PC-9 (cell line): ENCODE results near the gene SEC31A.

ENCODE experiments used
- CTCF ChIP-seq: fragments of 200-600 bp; sonication (generic); conservative IDR thresholded peaks from 2 replicates; pipeline ENCODE4 v1.6.1; 2017; ENCODE audit warnings: mixed run types, antibody characterized with exemption, mild to moderate bottlenecking, moderate library complexity
- EZH2 ChIP-seq: fragments of 200-600 bp; sonication (generic); IDR thresholded peaks from 2 replicates; pipeline ENCODE4 v1.8.0; 2017; ENCODE audit warnings: antibody characterized with exemption, low read depth

DNA sequence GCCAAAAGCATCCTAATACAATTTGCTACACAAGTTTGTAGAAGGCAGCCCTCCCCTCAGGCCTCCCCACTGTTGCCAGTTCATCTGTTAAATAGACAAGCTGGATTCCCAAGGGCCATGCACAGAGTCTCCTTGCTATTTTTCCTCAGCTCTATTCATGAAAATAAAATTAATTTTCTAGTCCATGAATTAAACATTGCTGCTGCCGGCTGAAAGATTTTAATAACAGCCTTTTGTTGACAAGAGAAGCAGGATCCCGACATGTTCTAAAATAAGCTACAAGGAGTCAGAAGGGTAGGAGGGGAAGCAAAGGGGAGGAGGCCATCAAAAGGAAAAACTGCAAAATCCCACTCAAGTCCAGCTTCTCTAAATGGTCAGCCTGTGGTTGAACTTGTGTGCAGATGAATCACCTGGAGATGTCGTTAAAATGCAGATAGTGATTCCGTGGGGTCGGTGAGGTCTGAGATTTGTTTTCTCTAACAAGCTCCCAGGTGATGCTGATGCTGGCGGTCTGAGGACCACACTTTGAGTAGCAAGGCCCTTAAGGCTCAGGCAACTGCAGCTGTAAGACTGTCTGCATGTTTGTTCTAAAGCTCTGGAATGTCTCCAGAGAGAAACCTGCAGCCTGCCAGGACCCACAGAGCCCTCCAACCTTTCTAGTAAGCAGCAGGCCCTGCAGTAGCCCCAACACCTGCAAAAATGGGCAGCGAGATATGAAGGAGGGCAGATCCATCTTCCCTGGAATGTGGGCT is 101.8 kb downstream of the SEC31A start:
- TF ChIP-seq EZH2, result no peak
- no peak for TF ChIP-seq CTCF
